OCI-LY7 (cell line): Measurements from ENCODE around the gene ANKRD18B.
"Not testable (repeated sequence)": the region's sequence is repeated elsewhere in the genome, so short reads cannot be mapped to it uniquely, and the experiment has no call there.

Source experiments
- EZH2phosphoT487 ChIP-seq: fragments of 200-600 bp; sonication (generic); IDR thresholded peaks from 2 replicates; pipeline ENCODE4 v1.6.1; 2018; ENCODE audit warnings: low read depth, borderline replicate concordance, mild to moderate bottlenecking, mixed run types, antibody characterized with exemption, low read length, moderate library complexity, mixed read lengths
- TF ChIP-seq, protein P1 (sequence below): fragments of 200-600 bp; sonication (generic); conservative IDR thresholded peaks from 2 replicates; pipeline ENCODE4 v1.5.1; 2014; ENCODE audit warnings: mild to moderate bottlenecking, antibody characterized with exemption, low read length, moderate library complexity, mixed read lengths

DNA sequence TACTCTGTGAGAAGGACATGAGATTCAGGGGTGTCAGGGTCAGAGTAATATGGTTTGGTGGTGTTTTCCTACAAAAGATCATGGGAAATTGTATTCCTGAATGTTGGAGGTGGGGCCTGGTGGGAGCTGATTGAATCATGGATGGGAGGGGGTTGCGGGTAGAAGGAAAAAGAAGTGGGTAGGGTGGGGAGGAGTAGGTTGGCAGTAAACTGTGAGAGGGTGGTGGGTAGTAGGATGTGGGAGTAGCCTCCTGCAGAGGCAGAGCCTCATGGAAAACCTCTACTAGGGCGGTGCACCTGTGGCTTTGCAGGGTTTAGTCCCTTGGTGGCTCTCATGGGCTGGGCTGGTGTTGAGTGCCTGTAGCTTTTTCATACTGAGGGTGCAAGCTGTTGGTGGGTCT is 66.8 kb downstream of the ANKRD18B start:
- TF ChIP-seq, protein P1, sequence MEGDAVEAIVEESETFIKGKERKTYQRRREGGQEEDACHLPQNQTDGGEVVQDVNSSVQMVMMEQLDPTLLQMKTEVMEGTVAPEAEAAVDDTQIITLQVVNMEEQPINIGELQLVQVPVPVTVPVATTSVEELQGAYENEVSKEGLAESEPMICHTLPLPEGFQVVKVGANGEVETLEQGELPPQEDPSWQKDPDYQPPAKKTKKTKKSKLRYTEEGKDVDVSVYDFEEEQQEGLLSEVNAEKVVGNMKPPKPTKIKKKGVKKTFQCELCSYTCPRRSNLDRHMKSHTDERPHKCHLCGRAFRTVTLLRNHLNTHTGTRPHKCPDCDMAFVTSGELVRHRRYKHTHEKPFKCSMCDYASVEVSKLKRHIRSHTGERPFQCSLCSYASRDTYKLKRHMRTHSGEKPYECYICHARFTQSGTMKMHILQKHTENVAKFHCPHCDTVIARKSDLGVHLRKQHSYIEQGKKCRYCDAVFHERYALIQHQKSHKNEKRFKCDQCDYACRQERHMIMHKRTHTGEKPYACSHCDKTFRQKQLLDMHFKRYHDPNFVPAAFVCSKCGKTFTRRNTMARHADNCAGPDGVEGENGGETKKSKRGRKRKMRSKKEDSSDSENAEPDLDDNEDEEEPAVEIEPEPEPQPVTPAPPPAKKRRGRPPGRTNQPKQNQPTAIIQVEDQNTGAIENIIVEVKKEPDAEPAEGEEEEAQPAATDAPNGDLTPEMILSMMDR = not testable (repeated sequence)
- not testable (repeated sequence) for TF ChIP-seq EZH2phosphoT487
